Endothelial cell of umbilical vein (primary cell): ENCODE measurements around the gene EPHA4. TPM values are rescaled to one million over a fixed set of nuclear protein-coding genes. Genes with fewer than 3 reads are reported as not detected.

ENCODE experiments used
- BruUV-seq: library from RNA; stranded (reverse); fragments of 400-500 nt; replicated peaks from 2 replicates; lab custom pipeline; 2021; lab: Mats Ljungman, UMichigan
- CTCF ChIA-PET: fragments of 300-600, 350-600 bp; sonication (Branson Sonifier 250); formaldehyde crosslinking; loops from one replicate; lab custom pipeline; 2021; ENCODE audit warnings: antibody characterized with exemption, inconsistent platforms; lab: Charles Lee
- POLR2A ChIA-PET: fragments of 300-600, 350-600 bp; sonication (Branson Sonifier 250); formaldehyde crosslinking; loops from one replicate; lab custom pipeline; 2021; ENCODE audit warnings: antibody characterized with exemption, inconsistent platforms; lab: Charles Lee
- DNase-seq: peaks from one replicate; pipeline ENCODE4 v3.0.0-alpha.2; 2011; ENCODE audit warnings: low read depth, low spot score
- FAIRE-seq: peaks from 2 replicates; lab custom pipeline; 2011; peaks lifted over from hg19 to GRCh38; lab: Jason Lieb, UNC
- H2AFZ ChIP-seq: 2 replicates; pipeline ENCODE4 v1.6.0; 2012; ENCODE audit warnings: low read depth, low read length, control low read depth, inconsistent platforms
- H3K27ac ChIP-seq: 2 replicates; pipeline ENCODE4 v1.5.1; 2011; ENCODE audit warnings: low read depth, mild to moderate bottlenecking, control low read depth, low read length, moderate library complexity; ENCODE audit not compliant: insufficient read depth
- H3K27me3 ChIP-seq, 2 experiments: 2 replicates each; pipeline versions ENCODE4 v1.6.0 to v1.6.1; 2011; ENCODE audit warnings: low read length in 2 of 2, mixed read lengths in 1 of 2; ENCODE audit not compliant: control insufficient read depth in 2 of 2, insufficient read depth in 2 of 2
- H3K36me3 ChIP-seq, 2 experiments: 2 replicates in 1 of 2; 3 replicates in 1 of 2; pipeline ENCODE4 v1.5.1; 2011; ENCODE audit warnings: low read length in 2 of 2, mild to moderate bottlenecking in 1 of 2, moderate library complexity in 1 of 2; ENCODE audit not compliant: control insufficient read depth in 2 of 2, insufficient read depth in 2 of 2; ENCODE audit errors: extremely low read depth in 1 of 2
- H3K4me1 ChIP-seq: 3 replicates; pipeline ENCODE4 v1.5.1; 2011; ENCODE audit warnings: mild to moderate bottlenecking, low read length; ENCODE audit not compliant: control insufficient read depth, insufficient read depth; ENCODE audit errors: extremely low read depth
- H3K4me2 ChIP-seq: 2 replicates; pipeline ENCODE4 v1.6.1; 2011; ENCODE audit warnings: low read length, control low read depth, mixed read lengths; ENCODE audit not compliant: insufficient read depth
- H3K4me3 ChIP-seq, 3 experiments: fragments of 200-600 bp in 1 of 3; sonication (generic), shearing (Covaris generic) in 1 of 3; replicated peaks in 1 of 3; 2 replicates each; pipeline ENCODE4 v1.5.1; 2011 to 2016; ENCODE audit warnings: control low read depth in 3 of 3, low read length in 3 of 3, mild to moderate bottlenecking in 2 of 3, inconsistent platforms in 1 of 3, low read depth in 1 of 3, moderate library complexity in 1 of 3; ENCODE audit not compliant: insufficient read depth in 1 of 3
- H3K79me2 ChIP-seq: 2 replicates; pipeline ENCODE4 v1.6.0; 2012; ENCODE audit warnings: low read length, inconsistent platforms; ENCODE audit not compliant: control insufficient read depth, insufficient read depth
- H3K9ac ChIP-seq: replicated peaks from 2 replicates; pipeline ENCODE3; 2011; ENCODE audit warnings: low read length, control low read depth; ENCODE audit not compliant: insufficient read depth; ENCODE audit errors: extremely low read depth
- H3K9me1 ChIP-seq: replicated peaks from 3 replicates; pipeline ENCODE4 v1.6.0; 2011; ENCODE audit warnings: mild to moderate bottlenecking, low read length; ENCODE audit not compliant: control insufficient read depth, insufficient read depth; ENCODE audit errors: extremely low read depth
- H3K9me3 ChIP-seq: replicated peaks from 2 replicates; pipeline ENCODE4 v1.5.1; 2012; ENCODE audit warnings: low read length, inconsistent platforms; ENCODE audit not compliant: control insufficient read depth, insufficient read depth
- H4K20me1 ChIP-seq: replicated peaks from 2 replicates; pipeline ENCODE3; 2011; ENCODE audit warnings: mild to moderate bottlenecking, low read length; ENCODE audit not compliant: control insufficient read depth, insufficient read depth; ENCODE audit errors: extremely low read depth
- CTCF ChIP-seq, 2 donors: IDR thresholded peaks; 1 replicate in 1 of 2; 2 replicates in 1 of 2; pipeline ENCODE4 v1.5.1; 2011; ENCODE audit warnings: low read length in 2 of 2, mild to moderate bottlenecking in 2 of 2, moderate library complexity in 2 of 2, control low read depth in 1 of 2, inconsistent platforms in 1 of 2, low read depth in 1 of 2; ENCODE audit not compliant: insufficient read depth in 1 of 2; ENCODE audit errors: extremely low read depth in 1 of 2
- EZH2 ChIP-seq: IDR thresholded peaks from 2 replicates; pipeline ENCODE4 v1.6.1; 2012; ENCODE audit warnings: borderline replicate concordance, low read depth, mild to moderate bottlenecking, moderate library complexity, low read length, inconsistent platforms; ENCODE audit not compliant: severe bottlenecking
- FOS ChIP-seq: IDR thresholded peaks from 2 replicates; pipeline ENCODE4 v1.6.1; 2011; ENCODE audit warnings: mild to moderate bottlenecking, low read length, moderate library complexity, borderline replicate concordance; ENCODE audit not compliant: insufficient read depth
- GATA2 ChIP-seq: IDR thresholded peaks from 2 replicates; pipeline ENCODE4 v1.7.0; 2011; ENCODE audit warnings: low read depth, mild to moderate bottlenecking, moderate library complexity, mixed read lengths, low read length; ENCODE audit not compliant: insufficient read length, insufficient read depth
- JUN ChIP-seq: IDR thresholded peaks from 2 replicates; pipeline ENCODE4 v1.6.1; 2011; ENCODE audit warnings: borderline replicate concordance, low read depth; ENCODE audit not compliant: insufficient read length, insufficient read depth
- MAX ChIP-seq: IDR thresholded peaks from 2 replicates; pipeline ENCODE4 v1.6.1; 2011; ENCODE audit not compliant: insufficient read depth, insufficient read length
- POLR2A ChIP-seq: IDR thresholded peaks from 2 replicates; pipeline ENCODE4 v1.6.1; 2012; ENCODE audit warnings: low read depth, mild to moderate bottlenecking, control low read depth, low read length
- POLR2AphosphoS5 ChIP-seq: IDR thresholded peaks from 2 replicates; pipeline ENCODE4 v1.6.1; 2012; ENCODE audit warnings: low read depth, mild to moderate bottlenecking, control low read depth, low read length, moderate library complexity; ENCODE audit not compliant: insufficient read depth
- dilution Hi-C: fragments of 300-500 bp; cut with MboI; formaldehyde crosslinking; loops from one replicate; pipeline ENCODE4 v1.15.0; 2019; ENCODE audit warnings: low sequenced_read_pairs; ENCODE audit not compliant: extremely low pct_ligation_motif_present
- intact Hi-C: fragments of 100-400 bp; cut with micrococcal nuclease; formaldehyde crosslinking; loops from one replicate; pipeline ENCODE4 v1.10.0; 2022
- polyA plus RNA-seq, 4 experiments: library from polyadenylated mRNA; depleted of rRNA in 3 of 4; stranded (reverse) in 3 of 4; unstranded in 1 of 4; fragments of >200 nt; gene quantifications; 2 replicates each; pipeline versions ENCODE4 v1.2.1 to v1.2.3, GENCODE V29; 2011 to 2012; ENCODE audit warnings: missing spikeins in 1 of 4
- total RNA-seq: library from RNA; stranded (reverse); gene quantifications from 2 replicates; pipeline ENCODE4 v1.2.3, GENCODE V29; 2021

The EPHA4 gene
- total and polyA plus RNA-seq, 2 donors (not counting 3 experiments of a cell fraction or from before 2014, with no cell fraction given) = 11.9 to 19.8 TPM

GRCh38 chr2:221549143-221549542 is 23.0 kb downstream of the EPHA4 start:
- intact Hi-C loops (no loop called here), dilution Hi-C loops (no loop called here)
- peaks cover 0 to 1% of the 10 kb centered on the region in 2 experiments for H3K36me3 ChIP-seq
- no peak overlapping the region for H2AFZ ChIP-seq
- H3K9ac ChIP-seq = no peak overlapping the region
- H3K9me3 ChIP-seq = no peaks in the 10 kb centered on the region
- ChIA-PET CTCF (no interaction called here), POLR2A (no interaction called here)
- H3K27ac ChIP-seq = no peak overlapping the region
- peaks cover 4% of the 10 kb centered on the region for H3K79me2 ChIP-seq
- no peaks in the 10 kb centered on the region for H3K4me1 ChIP-seq
- TF ChIP-seq JUN (no peak), GATA2 (no peak), POLR2A (no peak), POLR2AphosphoS5 (no peak), FOS (no peak), CTCF (IDR thresholded peaks at IDR 0.05; ENCODE audit: extremely low read depth in 1 of 2, insufficient read depth in 1 of 2, low read depth in 1 of 2, low read length in 2 of 2) (no peak), EZH2 (no peak), MAX (no peak)
- H3K27me3 ChIP-seq = no peaks in the 10 kb centered on the region
- no TSS peak for BruUV-seq
- no peak overlapping the region for H3K4me3 ChIP-seq
- H4K20me1 ChIP-seq = no peaks in the 10 kb centered on the region
- H3K4me2 ChIP-seq = no peak overlapping the region
- DNase-seq (no peak), FAIRE-seq (no peak)
- no peaks in the 10 kb centered on the region for H3K9me1 ChIP-seq
